ENCODE results near the gene ALG9.
"Not testable (repeated sequence)": the region's sequence is repeated elsewhere in the genome, so short reads cannot be mapped to it uniquely, and the experiment has no call there.

ALG9 gene

GRCh38 chr11:111776398-111777093 is 94.8 kb downstream of the ALG9 start:
- FAIRE-seq (peak; percentile 88), DNase-seq (ENCODE audit: extremely low spot score, insufficient read length, low read depth) (peak; percentile 35)

- DNase-seq (ENCODE audit: extremely low spot score, insufficient read length, low read depth), result no peak
- no peak for FAIRE-seq
Observed at GRCh38 chr11:111774955-111775710, 96.2 kb downstream of the ALG9 start.

GRCh38 chr11:111772535-111772934 is 98.8 kb downstream of the ALG9 start:
- no peak for FAIRE-seq

GRCh38 chr11:111771205-111771604 is 100.2 kb downstream of the ALG9 start:
- DNase-seq (ENCODE audit: extremely low spot score, insufficient read length, low read depth); FAIRE-seq: not testable (repeated sequence)

More at GRCh38 chr11:111772535-111772934, 98.8 kb downstream of the ALG9 start:
- DNase-seq (ENCODE audit: extremely low spot score, insufficient read length, low read depth), result no peak

- DNase-seq (ENCODE audit: extremely low spot score, insufficient read length, low read depth) (no peak), FAIRE-seq (no peak)
Observed at GRCh38 chr11:111770581-111771134, 100.7 kb downstream of the ALG9 start.

GRCh38 chr11:111766834-111767142 is 104.6 kb downstream of the ALG9 start:
- peak; percentile 21 for FAIRE-seq
- DNase-seq (ENCODE audit: extremely low spot score, insufficient read length, low read depth), result no peak

GRCh38 chr11:111765984-111766833 is 105.2 kb downstream of the ALG9 start, which contains the start of gene PPP2R1B:
Gene PPP2R1B, minus strand, starts transcription at chr11:111766389. Its CDS starts 28 bp downstream, at chr11:111766361.
- peak; percentile 65 for FAIRE-seq
- DNase-seq (ENCODE audit: extremely low spot score, insufficient read length, low read depth), result peak; percentile 89

- no peak for DNase-seq (ENCODE audit: extremely low spot score, insufficient read length, low read depth)
Observed at GRCh38 chr11:111765320-111765983, 105.9 kb downstream of the ALG9 start.

GRCh38 chr11:111764621-111765020 is 106.8 kb downstream of the ALG9 start:
- FAIRE-seq, result no peak

More at GRCh38 chr11:111765320-111765983, 105.9 kb downstream of the ALG9 start:
- peak; percentile 12 for FAIRE-seq

GRCh38 chr11:111762981-111763643 is 108.3 kb downstream of the ALG9 start:
- no peak for DNase-seq (ENCODE audit: extremely low spot score, insufficient read length, low read depth)
- FAIRE-seq, result no peak

More at GRCh38 chr11:111764621-111765020, 106.8 kb downstream of the ALG9 start:
- DNase-seq (ENCODE audit: extremely low spot score, insufficient read length, low read depth), result no peak

- DNase-seq (ENCODE audit: extremely low spot score, insufficient read length, low read depth), result no peak
- no peak for FAIRE-seq
Observed at GRCh38 chr11:111762526-111762925, 108.9 kb downstream of the ALG9 start.

- FAIRE-seq, result no peak
Observed at GRCh38 chr11:111761036-111761435, 110.3 kb downstream of the ALG9 start.

GRCh38 chr11:111759778-111760407 is 111.5 kb downstream of the ALG9 start:
- FAIRE-seq (no peak), DNase-seq (ENCODE audit: extremely low spot score, insufficient read length, low read depth) (no peak)

More at GRCh38 chr11:111761036-111761435, 110.3 kb downstream of the ALG9 start:
- DNase-seq (ENCODE audit: extremely low spot score, insufficient read length, low read depth), result no peak

GRCh38 chr11:111759376-111759775 is 112.0 kb downstream of the ALG9 start:
- DNase-seq (ENCODE audit: extremely low spot score, insufficient read length, low read depth), result no peak
- no peak for FAIRE-seq

- FAIRE-seq, result no peak
Observed at GRCh38 chr11:111756097-111756496, 115.3 kb downstream of the ALG9 start.

GRCh38 chr11:111749646-111750045 is 121.7 kb downstream of the ALG9 start:
- DNase-seq (ENCODE audit: extremely low spot score, insufficient read length, low read depth), result no peak
- FAIRE-seq, result no peak

More at GRCh38 chr11:111756097-111756496, 115.3 kb downstream of the ALG9 start:
- no peak for DNase-seq (ENCODE audit: extremely low spot score, insufficient read length, low read depth)

- no peak for DNase-seq (ENCODE audit: extremely low spot score, insufficient read length, low read depth)
- FAIRE-seq, result no peak
Observed at GRCh38 chr11:111748035-111748804, 123.2 kb downstream of the ALG9 start.
